ENCODE measurements around the gene NDUFB8.

DNA sequence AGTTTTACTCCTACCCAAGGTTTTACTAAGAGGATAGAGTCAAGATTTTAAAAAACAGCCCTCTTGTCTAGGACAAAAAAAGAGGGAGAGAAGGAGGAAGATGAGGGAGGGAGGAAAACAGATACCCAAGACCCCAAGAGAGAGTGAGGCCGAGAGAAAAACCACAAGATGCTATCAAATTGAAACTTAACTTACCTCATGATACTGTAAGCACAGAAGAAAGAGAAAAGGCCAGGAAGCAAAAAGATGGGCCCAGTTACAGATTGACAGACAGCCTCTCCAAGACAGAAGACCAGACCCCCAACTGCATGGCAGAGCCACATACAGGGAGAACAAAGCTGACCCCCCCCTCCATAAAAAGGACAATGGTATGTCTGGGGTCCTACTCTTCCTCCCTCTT lies 21.4 kb downstream of the NDUFB8 start:
- TF ChIP-seq, protein P1, sequence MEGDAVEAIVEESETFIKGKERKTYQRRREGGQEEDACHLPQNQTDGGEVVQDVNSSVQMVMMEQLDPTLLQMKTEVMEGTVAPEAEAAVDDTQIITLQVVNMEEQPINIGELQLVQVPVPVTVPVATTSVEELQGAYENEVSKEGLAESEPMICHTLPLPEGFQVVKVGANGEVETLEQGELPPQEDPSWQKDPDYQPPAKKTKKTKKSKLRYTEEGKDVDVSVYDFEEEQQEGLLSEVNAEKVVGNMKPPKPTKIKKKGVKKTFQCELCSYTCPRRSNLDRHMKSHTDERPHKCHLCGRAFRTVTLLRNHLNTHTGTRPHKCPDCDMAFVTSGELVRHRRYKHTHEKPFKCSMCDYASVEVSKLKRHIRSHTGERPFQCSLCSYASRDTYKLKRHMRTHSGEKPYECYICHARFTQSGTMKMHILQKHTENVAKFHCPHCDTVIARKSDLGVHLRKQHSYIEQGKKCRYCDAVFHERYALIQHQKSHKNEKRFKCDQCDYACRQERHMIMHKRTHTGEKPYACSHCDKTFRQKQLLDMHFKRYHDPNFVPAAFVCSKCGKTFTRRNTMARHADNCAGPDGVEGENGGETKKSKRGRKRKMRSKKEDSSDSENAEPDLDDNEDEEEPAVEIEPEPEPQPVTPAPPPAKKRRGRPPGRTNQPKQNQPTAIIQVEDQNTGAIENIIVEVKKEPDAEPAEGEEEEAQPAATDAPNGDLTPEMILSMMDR (IDR thresholded peaks at IDR 0.05): no peak
- TF ChIP-seq EP300 (IDR thresholded peaks at IDR 0.05) (no peak), POLR2AphosphoS5 (IDR thresholded peaks at IDR 0.05) (no peak), POLR2A (IDR thresholded peaks at IDR 0.05; ENCODE audit: low read depth) (no peak)

All from esophagus muscularis mucosa (tissue), 4 donors.